ENCODE data around the gene CLEC3B. TPM values are rescaled to one million over a fixed set of nuclear protein-coding genes. Genes with fewer than 3 reads are reported as not detected.
A peak's percentile ranks its signal among the peaks of the same experiment; 100 is the strongest.

The CLEC3B gene
- total RNA-seq, 1 experiment from 2014 or later = not detected

GRCh38 chr3:45083023-45083422, 56.9 kb downstream of the CLEC3B start:
- Histone ChIP-seq H3K4me1 (ENCODE audit: control insufficient read depth, insufficient read depth, low read length) (no peaks in the 10 kb centered on the region), H3K36me3 (ENCODE audit: control insufficient read depth, insufficient read depth, low read length) (no peaks in the 10 kb centered on the region)
- no peak for ATAC-seq

GRCh38 chr3:45084361-45084760, 58.3 kb downstream of the CLEC3B start:
- ChIA-PET CTCF (no interaction called here), POLR2A (interaction anchor here (0.6 kb wide), 1 partner anchor 126 kb away, joined by 6 read pairs; no protein-coding TSS in a partner anchor)
- H3K9me3 ChIP-seq (ENCODE audit: control insufficient read depth, insufficient read depth, low read depth, low read length) = no peaks in the 10 kb centered on the region
- DNase-seq (ENCODE audit: low read depth, low spot score) (no peak), ATAC-seq (no peak)
- no peak overlapping the region for H3K27ac ChIP-seq (ENCODE audit: low read length)
- no TSS peak for BruUV-seq (replicated peaks)
- H3K4me1 ChIP-seq (ENCODE audit: control insufficient read depth, insufficient read depth, low read length) = no peaks in the 10 kb centered on the region
- H3K36me3 ChIP-seq (ENCODE audit: control insufficient read depth, insufficient read depth, low read length) = no peaks in the 10 kb centered on the region
- H3K4me3 ChIP-seq (ENCODE audit: low read depth in 2 of 2, low read length in 2 of 2) = no peak overlapping the region
- TF ChIP-seq REST (IDR thresholded peaks at IDR 0.05; ENCODE audit: insufficient read depth in 1 of 2, low read depth in 2 of 2, low read length in 1 of 2) (no peak), TCF7L2 (IDR thresholded peaks at IDR 0.05; ENCODE audit: low read depth, low read length) (no peak), POLR2AphosphoS5 (IDR thresholded peaks at IDR 0.05; ENCODE audit: low read depth, low read length) (no peak), SIN3A (IDR thresholded peaks at IDR 0.05; ENCODE audit: borderline replicate concordance, insufficient read depth, low read depth, low read length) (no peak)
- TF ChIP-seq, protein P1, sequence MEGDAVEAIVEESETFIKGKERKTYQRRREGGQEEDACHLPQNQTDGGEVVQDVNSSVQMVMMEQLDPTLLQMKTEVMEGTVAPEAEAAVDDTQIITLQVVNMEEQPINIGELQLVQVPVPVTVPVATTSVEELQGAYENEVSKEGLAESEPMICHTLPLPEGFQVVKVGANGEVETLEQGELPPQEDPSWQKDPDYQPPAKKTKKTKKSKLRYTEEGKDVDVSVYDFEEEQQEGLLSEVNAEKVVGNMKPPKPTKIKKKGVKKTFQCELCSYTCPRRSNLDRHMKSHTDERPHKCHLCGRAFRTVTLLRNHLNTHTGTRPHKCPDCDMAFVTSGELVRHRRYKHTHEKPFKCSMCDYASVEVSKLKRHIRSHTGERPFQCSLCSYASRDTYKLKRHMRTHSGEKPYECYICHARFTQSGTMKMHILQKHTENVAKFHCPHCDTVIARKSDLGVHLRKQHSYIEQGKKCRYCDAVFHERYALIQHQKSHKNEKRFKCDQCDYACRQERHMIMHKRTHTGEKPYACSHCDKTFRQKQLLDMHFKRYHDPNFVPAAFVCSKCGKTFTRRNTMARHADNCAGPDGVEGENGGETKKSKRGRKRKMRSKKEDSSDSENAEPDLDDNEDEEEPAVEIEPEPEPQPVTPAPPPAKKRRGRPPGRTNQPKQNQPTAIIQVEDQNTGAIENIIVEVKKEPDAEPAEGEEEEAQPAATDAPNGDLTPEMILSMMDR (IDR thresholded peaks at IDR 0.05) = no peak
- no peaks in the 10 kb centered on the region for H3K27me3 ChIP-seq (ENCODE audit: control insufficient read depth, insufficient read depth, low read length)
- in situ Hi-C loops (cut with HindIII; ENCODE audit: low pct_unique_long_range_greater_than_20kb, low sequenced_read_pairs) (no loop called here), intact Hi-C loops (cut with micrococcal nuclease; ENCODE audit: unreplicated experiment) (no loop called here)

More at GRCh38 chr3:45083023-45083422, 56.9 kb downstream of the CLEC3B start:
- intact Hi-C loops (cut with micrococcal nuclease; ENCODE audit: unreplicated experiment) = no loop called here
- Histone ChIP-seq H3K27ac (ENCODE audit: low read length) (no peak overlapping the region), H3K4me3 (ENCODE audit: low read depth in 2 of 2, low read length in 2 of 2) (no peak overlapping the region), H3K9me3 (ENCODE audit: control insufficient read depth, insufficient read depth, low read depth, low read length) (no peaks in the 10 kb centered on the region), H3K27me3 (ENCODE audit: control insufficient read depth, insufficient read depth, low read length) (no peaks in the 10 kb centered on the region)
- TF ChIP-seq TCF7L2 (IDR thresholded peaks at IDR 0.05; ENCODE audit: low read depth, low read length) (no peak), POLR2AphosphoS5 (IDR thresholded peaks at IDR 0.05; ENCODE audit: low read depth, low read length) (no peak)
- in situ Hi-C loops (cut with HindIII; ENCODE audit: low pct_unique_long_range_greater_than_20kb, low sequenced_read_pairs) = no loop called here
- ChIA-PET POLR2A (no interaction called here), CTCF (no interaction called here)
- no peak for DNase-seq (ENCODE audit: low read depth, low spot score)
- no TSS peak for BruUV-seq (replicated peaks)

GRCh38 chr3:45084820-45085816, 59.0 kb downstream of the CLEC3B start:
- Histone ChIP-seq H3K27ac (ENCODE audit: low read length) (no peak overlapping the region), H3K4me1 (ENCODE audit: control insufficient read depth, insufficient read depth, low read length) (no peaks in the 10 kb centered on the region), H3K36me3 (ENCODE audit: control insufficient read depth, insufficient read depth, low read length) (no peaks in the 10 kb centered on the region), H3K27me3 (ENCODE audit: control insufficient read depth, insufficient read depth, low read length) (no peaks in the 10 kb centered on the region), H3K4me3 (ENCODE audit: low read depth in 2 of 2, low read length in 2 of 2) (no peak overlapping the region), H3K9me3 (ENCODE audit: control insufficient read depth, insufficient read depth, low read depth, low read length) (no peaks in the 10 kb centered on the region)
- no peak for DNase-seq (ENCODE audit: low read depth, low spot score)
- ChIA-PET POLR2A (no interaction called here), CTCF (no interaction called here)
- in situ Hi-C loops (cut with HindIII; ENCODE audit: low pct_unique_long_range_greater_than_20kb, low sequenced_read_pairs) (no loop called here), intact Hi-C loops (cut with micrococcal nuclease; ENCODE audit: unreplicated experiment) (no loop called here)
- no peak for TF ChIP-seq REST (IDR thresholded peaks at IDR 0.05; ENCODE audit: insufficient read depth in 1 of 2, low read depth in 2 of 2, low read length in 1 of 2)
- TF ChIP-seq, protein P1 (IDR thresholded peaks at IDR 0.05) = no peak
- no peak for TF ChIP-seq POLR2AphosphoS5 (IDR thresholded peaks at IDR 0.05; ENCODE audit: low read depth, low read length)
- TF ChIP-seq TCF7L2 (IDR thresholded peaks at IDR 0.05; ENCODE audit: low read depth, low read length) = no peak
- no peak for TF ChIP-seq SIN3A (IDR thresholded peaks at IDR 0.05; ENCODE audit: borderline replicate concordance, insufficient read depth, low read depth, low read length)
- BruUV-seq (replicated peaks) = TSS peak; percentile 71
- no peak for ATAC-seq

Data from Panc1 (cell line).